Spinal cord (tissue), 10 donors: ENCODE data around the gene FRY. TPM values are rescaled to one million over a fixed set of nuclear protein-coding genes. Genes with fewer than 3 reads are reported as not detected.
A peak's percentile ranks its signal among the peaks of the same experiment; 100 is the strongest.

Source experiments
- DNase-seq, 6 donors: peaks; one replicate each; pipeline versions ENCODE4 v3.0.0 to v3.0.0-alpha.2; 2013 to 2015; ENCODE audit warnings: low spot score in 6 of 6, low read depth in 4 of 6
- H3K27ac ChIP-seq: one replicate; pipeline ENCODE4 v1.5.1; 2013; ENCODE audit warnings: low read depth, low read length, control low read depth
- H3K27me3 ChIP-seq: one replicate; pipeline ENCODE4 v1.6.1; 2013; ENCODE audit warnings: low read length; ENCODE audit not compliant: control insufficient read depth, insufficient read depth
- H3K36me3 ChIP-seq: one replicate; pipeline ENCODE4 v1.6.1; 2013; ENCODE audit warnings: low read length; ENCODE audit not compliant: control insufficient read depth, insufficient read depth
- H3K4me1 ChIP-seq: one replicate; pipeline ENCODE4 v1.6.1; 2013; ENCODE audit warnings: low read length; ENCODE audit not compliant: control insufficient read depth, insufficient read depth
- H3K4me3 ChIP-seq: one replicate; pipeline ENCODE4 v1.5.1; 2013; ENCODE audit warnings: low read depth, low read length, control low read depth
- H3K9me3 ChIP-seq: one replicate; pipeline ENCODE4 v1.6.1; 2013; ENCODE audit warnings: low read length; ENCODE audit not compliant: control insufficient read depth, insufficient read depth
- WGBS: methylation state at CpG from one replicate; pipeline ENCODE4 v1.1.5; 2013; ENCODE audit warnings: missing lambda C conversion rate; ENCODE audit not compliant: insufficient coverage; 5-methylcytosine and 5-hydroxymethylcytosine counted together
- polyA plus RNA-seq, 2 donors: library from polyadenylated mRNA; unstranded; fragments of 120-200 nt; gene quantifications; one replicate each; pipeline ENCODE4 v1.2.1, GENCODE V29; 2013; ENCODE audit not compliant: insufficient read length in 2 of 2
- total RNA-seq, 2 donors: library from RNA; depleted of rRNA in 1 of 2; stranded (reverse); fragments of 120-200 nt in 1 of 2; fragments of >200 nt in 1 of 2; gene quantifications; one replicate each; pipeline versions ENCODE4 v1.2.3 to v1.2.4, GENCODE V29; 2013 to 2014
- donor health status: healthy.

The FRY gene
- total and polyA plus RNA-seq, 4 donors = 55.9 to 97.8 (median 92.7) TPM

DNA sequence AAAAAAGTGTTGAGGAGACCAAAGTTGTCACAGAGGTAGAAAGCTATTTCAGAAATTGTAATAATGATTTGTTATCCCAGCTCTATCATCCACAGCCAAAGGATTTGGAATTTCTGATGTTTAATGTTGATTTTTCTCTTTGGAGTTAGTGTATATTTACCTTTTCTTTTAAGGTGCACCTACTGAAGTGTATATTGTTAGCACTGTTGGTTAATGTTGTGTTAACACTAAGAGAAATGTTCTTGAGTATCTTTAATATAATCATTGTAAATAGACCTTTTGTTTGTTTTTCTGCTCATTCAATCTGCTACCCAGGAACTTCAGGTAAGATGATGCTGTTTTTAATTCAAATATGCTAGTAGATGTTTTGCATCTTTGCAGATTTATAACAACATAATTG, 226.1 kb downstream of the FRY start:
- no peaks in the 10 kb centered on the region for H3K4me1 ChIP-seq
- no peaks in the 10 kb centered on the region for H3K9me3 ChIP-seq
- H3K36me3 ChIP-seq = no peaks in the 10 kb centered on the region
- no peaks in the 10 kb centered on the region for H3K27me3 ChIP-seq
- no peak overlapping the region for H3K27ac ChIP-seq
- DNase-seq = no peak
- H3K4me3 ChIP-seq = no peak overlapping the region

DNA sequence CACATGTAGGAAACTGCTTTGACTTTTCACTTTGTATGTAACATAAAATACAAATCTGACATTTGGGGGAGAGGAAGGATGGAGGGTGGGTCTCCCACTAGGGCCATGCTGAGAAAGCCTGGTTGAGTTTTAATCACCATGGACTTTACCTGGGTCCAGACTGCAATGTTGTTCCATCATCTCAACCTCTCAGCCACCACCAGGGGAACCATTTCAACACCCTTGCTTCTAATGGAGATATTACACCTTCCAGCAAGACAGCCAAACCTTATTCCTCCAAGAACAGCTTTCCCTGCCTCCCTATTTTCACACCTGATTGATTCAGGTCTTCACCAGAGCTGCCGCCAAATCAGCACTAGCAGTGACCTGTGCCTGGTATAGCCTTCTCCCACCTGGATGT, 227.5 kb downstream of the FRY start:
- Histone ChIP-seq H3K9me3 (no peaks in the 10 kb centered on the region), H3K4me1 (no peaks in the 10 kb centered on the region), H3K4me3 (no peak overlapping the region), H3K27ac (no peak overlapping the region), H3K36me3 (peaks cover 5% of the 10 kb centered on the region), H3K27me3 (no peaks in the 10 kb centered on the region)
- 63% methylated on average over 1 of the region's 1 CpG for WGBS
- no peak for DNase-seq

- Histone ChIP-seq H3K36me3 (peaks cover 12% of the 10 kb centered on the region), H3K27me3 (no peaks in the 10 kb centered on the region), H3K9me3 (no peaks in the 10 kb centered on the region), H3K4me1 (no peaks in the 10 kb centered on the region), H3K27ac (peak overlapping the region; percentile 16), H3K4me3 (no peak overlapping the region)
- peak in 1 of 6 donors; percentile 41 for DNase-seq
- WGBS = 74% methylated on average over 9 of the region's 9 CpGs
Observed at GRCh38 chr13:32261567-32261966, 230.0 kb downstream of the FRY start.

DNA sequence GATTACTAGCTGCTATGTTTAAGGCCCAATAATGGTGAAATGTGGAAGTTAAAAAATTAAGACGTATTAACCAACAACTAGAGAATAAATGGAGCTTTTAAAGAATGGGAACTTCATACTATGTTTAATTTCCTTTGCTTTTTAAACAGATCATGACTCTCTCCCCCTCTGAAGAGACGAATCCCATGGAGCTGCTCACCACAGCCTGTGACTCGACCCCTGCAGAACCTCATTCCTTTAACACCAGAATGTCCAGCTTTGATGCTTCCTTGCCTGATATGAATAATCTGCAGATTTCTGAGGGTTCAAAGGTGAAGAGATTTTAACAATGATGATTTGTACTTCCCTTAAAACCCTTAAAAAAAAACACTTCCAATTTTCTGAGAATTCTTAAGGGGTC, 230.6 kb downstream of the FRY start:
- no CpG with 5 or more reads among the region's 3 CpGs for WGBS
- peaks cover 18% of the 10 kb centered on the region for H3K36me3 ChIP-seq
- DNase-seq = no peak
- no peaks in the 10 kb centered on the region for H3K9me3 ChIP-seq
- H3K27me3 ChIP-seq = no peaks in the 10 kb centered on the region
- no peaks in the 10 kb centered on the region for H3K4me1 ChIP-seq
- peak overlapping the region; percentile 16 for H3K27ac ChIP-seq
- no peak overlapping the region for H3K4me3 ChIP-seq

DNA sequence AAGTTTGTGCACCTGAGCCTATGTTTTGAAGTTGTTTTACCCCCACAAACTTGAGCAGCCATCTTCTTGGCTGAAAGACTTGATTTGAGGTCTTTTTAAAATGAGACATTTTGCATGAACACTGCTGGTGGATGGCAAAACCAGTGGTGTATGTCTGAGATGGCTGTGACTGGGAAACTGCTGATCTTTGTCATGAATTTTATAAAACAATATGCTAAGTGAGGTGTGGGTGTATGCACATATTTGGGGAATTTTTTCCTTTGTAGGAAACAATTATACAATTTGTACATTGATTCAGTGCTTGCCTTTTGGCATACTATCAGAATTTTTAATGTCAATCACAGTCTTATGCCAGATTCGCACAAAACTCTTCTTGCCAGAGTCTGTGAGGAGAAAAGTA, 231.0 kb downstream of the FRY start:
- Histone ChIP-seq H3K27ac (peak overlapping the region; percentile 16), H3K4me1 (no peaks in the 10 kb centered on the region), H3K36me3 (peaks cover 23% of the 10 kb centered on the region), H3K4me3 (no peak overlapping the region), H3K27me3 (no peaks in the 10 kb centered on the region), H3K9me3 (no peaks in the 10 kb centered on the region)
- DNase-seq = no peak
- WGBS = no CpG with 5 or more reads among the region's 1 CpG

DNA sequence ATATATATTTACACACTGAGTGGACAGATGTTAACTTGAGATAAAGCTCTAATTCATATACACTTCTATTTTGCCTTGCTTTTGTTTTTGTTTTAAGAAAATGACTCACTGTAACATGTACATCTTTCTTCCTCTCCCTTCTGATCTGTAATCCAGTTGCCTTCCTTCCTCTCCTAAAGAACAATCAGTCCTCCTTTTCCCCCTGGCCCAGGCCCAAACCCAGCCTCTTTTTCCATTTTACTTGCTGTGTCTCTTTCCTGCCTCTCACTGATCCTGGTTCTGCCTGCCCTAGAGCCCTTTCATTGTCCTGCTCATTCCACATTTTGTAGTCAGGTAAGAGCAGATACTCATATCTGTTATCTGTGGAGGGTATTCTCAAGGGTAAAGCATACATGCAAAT, 232.8 kb downstream of the FRY start:
- peak in 1 of 6 donors; percentile 34 for DNase-seq
- no peak overlapping the region for H3K27ac ChIP-seq

GRCh38 chr13:32265726-32266125, 234.2 kb downstream of the FRY start:
- no peaks in the 10 kb centered on the region for H3K27me3 ChIP-seq
- H3K4me3 ChIP-seq = no peak overlapping the region
- no peaks in the 10 kb centered on the region for H3K9me3 ChIP-seq
- H3K36me3 ChIP-seq = peaks cover 31% of the 10 kb centered on the region
- no peak for DNase-seq
- WGBS = no CpG with 5 or more reads among the region's 2 CpGs
- H3K4me1 ChIP-seq = no peaks in the 10 kb centered on the region
- no peak overlapping the region for H3K27ac ChIP-seq

More for the DNA sequence above, 232.8 kb downstream of the FRY start:
- H3K9me3 ChIP-seq = no peaks in the 10 kb centered on the region
- no peak overlapping the region for H3K4me3 ChIP-seq
- H3K4me1 ChIP-seq = no peaks in the 10 kb centered on the region
- peaks cover 27% of the 10 kb centered on the region for H3K36me3 ChIP-seq
- H3K27me3 ChIP-seq = no peaks in the 10 kb centered on the region

- H3K9me3 ChIP-seq = no peaks in the 10 kb centered on the region
- H3K36me3 ChIP-seq = peaks cover 35% of the 10 kb centered on the region
- no CpG with 5 or more reads among the region's 1 CpG for WGBS
- H3K27me3 ChIP-seq = no peaks in the 10 kb centered on the region
- DNase-seq = no peak
- H3K4me1 ChIP-seq = no peaks in the 10 kb centered on the region
- no peak overlapping the region for H3K27ac ChIP-seq
- H3K4me3 ChIP-seq = no peak overlapping the region
Observed at GRCh38 chr13:32266130-32266529, 234.6 kb downstream of the FRY start.

- H3K27ac ChIP-seq = no peak overlapping the region
- no peaks in the 10 kb centered on the region for H3K27me3 ChIP-seq
- DNase-seq = peak in 1 of 6 donors; percentile 23
- no peaks in the 10 kb centered on the region for H3K9me3 ChIP-seq
- no peak overlapping the region for H3K4me3 ChIP-seq
- H3K4me1 ChIP-seq = no peaks in the 10 kb centered on the region
- 55% methylated on average over 4 of the region's 7 CpGs for WGBS
- H3K36me3 ChIP-seq = peaks cover 43% of the 10 kb centered on the region
Observed at GRCh38 chr13:32267836-32268439, 236.4 kb downstream of the FRY start.

DNA sequence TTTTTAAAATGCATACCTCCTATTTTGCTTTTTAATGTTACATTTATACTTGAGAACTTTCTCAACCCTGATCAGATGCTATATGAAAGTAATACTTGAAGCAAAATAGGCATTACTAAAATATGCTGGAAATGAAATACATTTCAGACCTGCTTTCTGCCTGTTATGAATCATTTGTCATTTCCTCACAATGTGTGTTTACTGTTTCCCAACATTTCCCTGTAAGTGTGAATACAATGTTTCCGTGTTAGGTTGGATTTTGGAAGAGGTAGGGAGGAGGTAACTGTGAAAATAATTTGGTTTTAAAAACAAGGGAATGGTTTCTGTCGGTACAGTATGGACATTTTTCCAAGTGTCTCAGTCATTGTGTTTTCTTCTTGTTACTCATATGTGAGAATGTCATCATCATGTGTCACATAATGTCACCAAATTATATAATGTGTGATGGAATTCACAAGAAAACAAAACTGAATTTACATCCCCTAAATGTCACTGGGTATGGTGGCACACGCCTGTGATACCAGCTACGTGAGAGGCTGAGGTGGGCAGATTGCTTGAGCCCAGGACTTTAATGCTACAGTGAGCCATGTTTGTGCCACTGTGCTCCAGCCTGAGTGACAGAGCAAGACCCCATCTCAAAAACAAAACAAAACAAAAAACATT, 240.6 kb downstream of the FRY start:
- H3K27ac ChIP-seq = no peak overlapping the region
- DNase-seq = no peak
- H3K27me3 ChIP-seq = no peaks in the 10 kb centered on the region
- H3K4me3 ChIP-seq = no peak overlapping the region
- no peaks in the 10 kb centered on the region for H3K4me1 ChIP-seq
- no peaks in the 10 kb centered on the region for H3K9me3 ChIP-seq
- H3K36me3 ChIP-seq = peaks cover 38% of the 10 kb centered on the region
- WGBS = no CpG with 5 or more reads among the region's 4 CpGs
